HFFc6 (cell line): Measurements from ENCODE around the gene KCNMA1. TPM values are rescaled to one million over a fixed set of nuclear protein-coding genes. Genes with fewer than 3 reads are reported as not detected.
"Not testable (repeated sequence)": the region's sequence is repeated elsewhere in the genome, so short reads cannot be mapped to it uniquely, and the experiment has no call there.

Experiments used
- DNase-seq: peaks from one replicate; pipeline ENCODE4 v3.0.0-alpha.2; 2018
- H3K27ac Mint-ChIP-seq: 2 replicates; pipeline ENCODE4 v1.8.0; 2020; ENCODE audit warnings: mild to moderate bottlenecking, mixed read lengths
- H3K27me3 Mint-ChIP-seq: 2 replicates; pipeline ENCODE4 v1.8.0; 2021; ENCODE audit warnings: mild to moderate bottlenecking, moderate library complexity, mixed read lengths; ENCODE audit not compliant: insufficient read depth
- H3K36me3 Mint-ChIP-seq: 2 replicates; pipeline ENCODE4 v1.8.0; 2021; ENCODE audit warnings: low read depth, mixed read lengths
- H3K4me1 Mint-ChIP-seq: 2 replicates; pipeline ENCODE4 v1.8.0; 2020; ENCODE audit warnings: low read depth, mixed read lengths
- H3K4me3 Mint-ChIP-seq: 2 replicates; pipeline ENCODE4 v1.8.0; 2020; ENCODE audit warnings: mild to moderate bottlenecking, moderate library complexity, mixed read lengths
- H3K9me3 Mint-ChIP-seq: 2 replicates; pipeline ENCODE4 v1.8.0; 2020; ENCODE audit warnings: mild to moderate bottlenecking, mixed read lengths
- total RNA-seq, 6 experiments: library from RNA; stranded (reverse); fragmentation: NEBNext Ultra II Directional; extraction: Animal tissue kit (Norgen Biotek cat#: 25700); gene quantifications; 2 replicates in 1 of 6; 3 replicates in 5 of 6; pipeline ENCODE4 v1.2.3, GENCODE V29; 2021
- TF ChIP-seq, protein P1 (sequence below): fragments of 200-600 bp; sonication (generic); IDR thresholded peaks from 2 replicates; pipeline ENCODE4 v1.5.0; 2021; ENCODE audit warnings: antibody characterized with exemption, mild to moderate bottlenecking

KCNMA1 gene
- total RNA-seq, 6 experiments from 2014 or later, result 87.1 to 191 (median 93.5) TPM

DNA sequence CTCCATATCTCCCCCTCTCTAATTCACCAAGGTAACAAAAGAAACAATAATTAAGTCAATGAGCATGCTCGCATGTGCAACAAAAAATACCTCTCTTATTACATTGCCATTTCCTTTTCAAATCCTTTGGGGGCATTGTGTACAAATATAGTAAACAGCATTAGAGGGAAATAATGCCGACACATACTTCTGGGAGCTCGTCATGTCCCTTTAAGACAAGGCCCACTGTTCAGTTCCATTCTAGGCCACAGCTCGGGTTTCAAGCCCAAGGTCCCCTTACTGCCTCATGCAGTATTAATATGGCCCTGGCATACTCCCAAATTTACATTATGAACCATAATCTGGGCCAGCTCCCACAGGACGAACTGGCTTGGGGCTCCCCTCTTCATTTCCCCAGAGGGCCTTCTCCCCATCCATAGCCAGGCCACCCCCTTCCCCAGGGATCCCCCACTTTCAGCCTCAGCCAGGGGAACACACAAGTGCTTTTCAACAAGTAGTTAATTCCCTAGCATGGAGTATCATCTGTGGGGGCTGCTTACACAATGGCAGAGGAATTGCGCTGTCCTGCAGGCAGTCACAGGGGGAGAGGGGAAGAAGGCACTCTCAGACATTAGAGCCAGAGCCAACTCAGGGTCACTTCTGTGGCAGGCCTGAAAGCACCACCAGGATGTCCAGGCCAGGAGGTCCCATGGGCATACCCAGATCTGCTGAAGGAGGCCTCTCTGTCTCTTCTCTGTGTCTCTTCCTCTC, 110.6 kb downstream of the KCNMA1 start:
- Mint-ChIP-seq H3K4me3 (peak overlapping the region; percentile 9; the same call in 1 of the 2 replicates), H3K27me3 (peaks cover 2% of the 10 kb centered on the region; the same call in 1 of the 2 replicates), H3K9me3 (no peaks in the 10 kb centered on the region), H3K27ac (peak overlapping the region; percentile 59), H3K4me1 (peaks cover 89% of the 10 kb centered on the region), H3K36me3 (peaks cover 4% of the 10 kb centered on the region; the same call in 1 of the 2 replicates)
- TF ChIP-seq, protein P1, sequence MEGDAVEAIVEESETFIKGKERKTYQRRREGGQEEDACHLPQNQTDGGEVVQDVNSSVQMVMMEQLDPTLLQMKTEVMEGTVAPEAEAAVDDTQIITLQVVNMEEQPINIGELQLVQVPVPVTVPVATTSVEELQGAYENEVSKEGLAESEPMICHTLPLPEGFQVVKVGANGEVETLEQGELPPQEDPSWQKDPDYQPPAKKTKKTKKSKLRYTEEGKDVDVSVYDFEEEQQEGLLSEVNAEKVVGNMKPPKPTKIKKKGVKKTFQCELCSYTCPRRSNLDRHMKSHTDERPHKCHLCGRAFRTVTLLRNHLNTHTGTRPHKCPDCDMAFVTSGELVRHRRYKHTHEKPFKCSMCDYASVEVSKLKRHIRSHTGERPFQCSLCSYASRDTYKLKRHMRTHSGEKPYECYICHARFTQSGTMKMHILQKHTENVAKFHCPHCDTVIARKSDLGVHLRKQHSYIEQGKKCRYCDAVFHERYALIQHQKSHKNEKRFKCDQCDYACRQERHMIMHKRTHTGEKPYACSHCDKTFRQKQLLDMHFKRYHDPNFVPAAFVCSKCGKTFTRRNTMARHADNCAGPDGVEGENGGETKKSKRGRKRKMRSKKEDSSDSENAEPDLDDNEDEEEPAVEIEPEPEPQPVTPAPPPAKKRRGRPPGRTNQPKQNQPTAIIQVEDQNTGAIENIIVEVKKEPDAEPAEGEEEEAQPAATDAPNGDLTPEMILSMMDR, result no peak
- DNase-seq, result no peak

DNA sequence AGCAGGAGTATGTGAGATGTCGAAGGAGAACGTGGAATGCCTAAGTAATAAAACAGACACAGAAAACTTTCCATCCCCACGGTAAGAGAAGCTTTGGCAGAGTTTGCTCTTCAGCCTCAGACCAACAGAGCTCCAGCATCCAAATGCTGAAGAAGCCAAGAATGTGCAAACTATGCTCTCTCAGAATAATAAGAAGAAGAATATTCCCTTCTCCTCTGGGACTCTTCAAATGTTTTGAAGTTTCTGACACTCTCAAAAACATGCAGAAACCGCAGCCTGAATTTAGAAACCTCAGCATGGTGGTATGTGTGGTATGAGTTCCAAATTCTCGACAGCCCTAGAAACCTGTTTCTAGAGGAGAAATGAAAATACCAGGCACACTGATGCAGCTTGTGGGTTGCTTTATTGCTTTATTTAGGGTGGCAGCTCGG, 113.3 kb downstream of the KCNMA1 start:
- peak overlapping the region; percentile 76 for H3K4me3 Mint-ChIP-seq
- no peaks in the 10 kb centered on the region for H3K9me3 Mint-ChIP-seq
- peaks cover 2% of the 10 kb centered on the region; the same call in 1 of the 2 replicates for H3K27me3 Mint-ChIP-seq
- peaks cover 76% of the 10 kb centered on the region for H3K4me1 Mint-ChIP-seq
- peak; percentile 88 for DNase-seq
- peak overlapping the region; percentile 80 for H3K27ac Mint-ChIP-seq
- H3K36me3 Mint-ChIP-seq, result peaks cover 20% of the 10 kb centered on the region
- TF ChIP-seq, protein P1, result no peak

- TF ChIP-seq, protein P1, result no peak
- H3K27ac Mint-ChIP-seq, result peak overlapping the region; percentile 71; the same call in 1 of the 2 replicates
- H3K9me3 Mint-ChIP-seq, result no peaks in the 10 kb centered on the region
- H3K36me3 Mint-ChIP-seq, result peaks cover 23% of the 10 kb centered on the region
- no peak overlapping the region; the same call in 1 of the 2 replicates for H3K4me3 Mint-ChIP-seq
- no peaks in the 10 kb centered on the region; the same call in 1 of the 2 replicates for H3K27me3 Mint-ChIP-seq
- H3K4me1 Mint-ChIP-seq, result peaks cover 87% of the 10 kb centered on the region
- no peak for DNase-seq
Observed at GRCh38 chr10:77522268-77522809, 115.3 kb downstream of the KCNMA1 start.

DNA sequence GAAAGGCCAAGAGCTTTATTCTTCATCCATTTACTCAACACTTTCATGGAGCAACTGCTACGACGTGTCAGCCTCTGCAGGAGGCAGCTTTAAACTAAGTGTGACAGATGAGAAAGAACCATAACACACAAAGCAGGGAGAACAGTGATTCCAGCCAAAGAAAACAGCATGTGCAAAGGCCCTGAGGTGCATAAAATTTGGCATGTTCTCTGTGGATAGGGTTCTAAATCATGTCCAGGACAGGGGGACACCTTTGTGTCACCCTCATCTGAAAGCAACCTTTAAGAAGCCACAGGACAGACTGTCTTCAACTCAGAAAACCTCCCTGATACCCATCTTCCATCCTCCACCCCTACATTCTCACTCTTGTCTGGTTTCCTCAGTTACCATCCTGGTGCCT, 116.6 kb downstream of the KCNMA1 start:
- Mint-ChIP-seq H3K9me3 (no peaks in the 10 kb centered on the region), H3K4me3 (no peak overlapping the region), H3K27ac (no peak overlapping the region), H3K27me3 (no peaks in the 10 kb centered on the region; the same call in 1 of the 2 replicates), H3K4me1 (peaks cover 79% of the 10 kb centered on the region), H3K36me3 (peaks cover 22% of the 10 kb centered on the region)
- TF ChIP-seq, protein P1, result no peak
- no peak for DNase-seq

- Mint-ChIP-seq H3K4me3 (no peak overlapping the region), H3K4me1 (peaks cover 78% of the 10 kb centered on the region), H3K27ac (no peak overlapping the region), H3K9me3 (no peaks in the 10 kb centered on the region), H3K27me3 (no peaks in the 10 kb centered on the region; the same call in 1 of the 2 replicates), H3K36me3 (peaks cover 22% of the 10 kb centered on the region)
- TF ChIP-seq, protein P1, result no peak
- no peak for DNase-seq
Observed at GRCh38 chr10:77520290-77520689, 117.3 kb downstream of the KCNMA1 start.

DNA sequence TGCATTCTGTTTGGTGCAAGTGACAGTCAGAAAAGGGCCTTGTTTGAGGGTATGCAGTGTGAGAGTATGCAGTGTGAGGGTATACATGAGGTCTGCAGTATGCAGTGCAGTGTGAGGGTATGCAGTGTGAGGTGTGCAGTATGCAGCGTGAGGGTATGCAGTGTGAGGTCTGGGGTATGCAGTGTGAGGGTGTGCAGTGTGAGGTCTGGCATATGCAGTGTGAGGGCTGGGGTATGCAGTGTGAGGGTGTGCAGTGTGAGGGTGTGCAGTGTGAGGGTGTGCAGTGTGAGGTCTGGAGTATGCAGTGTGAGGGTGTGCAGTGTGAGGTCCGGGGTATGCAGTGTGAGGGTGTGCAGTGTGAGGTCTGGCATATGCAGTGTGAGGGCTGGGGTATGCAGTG, 117.8 kb downstream of the KCNMA1 start:
- Mint-ChIP-seq H3K4me1 (peaks cover 75% of the 10 kb centered on the region), H3K36me3 (peaks cover 22% of the 10 kb centered on the region)
- H3K27me3 Mint-ChIP-seq, H3K4me3 Mint-ChIP-seq, DNase-seq, H3K27ac Mint-ChIP-seq, H3K9me3 Mint-ChIP-seq: not testable (repeated sequence)
